Stimulated activated CD8-positive, alpha-beta memory T cell treated with anti-CD3 and anti-CD28 coated beads, Interleukin-15, amount 100 ng/mL, for 48 hours (primary cell): Measurements from ENCODE around the gene ITGA3.

Experiments used
- DNase-seq, 2 donors: peaks; one replicate each; pipeline ENCODE4 v3.0.0-alpha.2; 2020; ENCODE audit warnings: low read depth in 2 of 2

ITGA3 gene

DNA sequence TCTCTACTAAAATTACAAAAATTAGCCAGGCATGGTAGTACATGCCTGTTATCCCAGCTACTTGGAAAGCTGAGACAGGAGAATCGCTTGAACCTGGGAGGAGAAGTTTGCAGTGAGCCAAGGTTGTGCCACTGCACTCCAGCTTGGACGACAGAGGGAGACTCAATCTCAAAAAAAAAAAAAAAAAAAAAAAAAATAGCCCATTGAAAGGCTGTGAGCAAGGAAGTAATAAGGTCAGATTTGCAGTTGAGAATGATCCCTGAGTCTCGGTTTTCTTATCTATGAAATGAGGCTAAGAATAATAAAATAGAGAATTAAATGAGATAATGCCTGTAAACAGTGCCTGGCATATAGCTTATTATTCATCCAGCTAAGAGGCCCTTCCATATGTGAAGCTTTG is 37.9 kb downstream of the ITGA3 start:
- DNase-seq, result no peak

GRCh38 chr17:50094243-50094752 is 38.4 kb downstream of the ITGA3 start:
- DNase-seq, result peak; percentile 69 to 72

DNA sequence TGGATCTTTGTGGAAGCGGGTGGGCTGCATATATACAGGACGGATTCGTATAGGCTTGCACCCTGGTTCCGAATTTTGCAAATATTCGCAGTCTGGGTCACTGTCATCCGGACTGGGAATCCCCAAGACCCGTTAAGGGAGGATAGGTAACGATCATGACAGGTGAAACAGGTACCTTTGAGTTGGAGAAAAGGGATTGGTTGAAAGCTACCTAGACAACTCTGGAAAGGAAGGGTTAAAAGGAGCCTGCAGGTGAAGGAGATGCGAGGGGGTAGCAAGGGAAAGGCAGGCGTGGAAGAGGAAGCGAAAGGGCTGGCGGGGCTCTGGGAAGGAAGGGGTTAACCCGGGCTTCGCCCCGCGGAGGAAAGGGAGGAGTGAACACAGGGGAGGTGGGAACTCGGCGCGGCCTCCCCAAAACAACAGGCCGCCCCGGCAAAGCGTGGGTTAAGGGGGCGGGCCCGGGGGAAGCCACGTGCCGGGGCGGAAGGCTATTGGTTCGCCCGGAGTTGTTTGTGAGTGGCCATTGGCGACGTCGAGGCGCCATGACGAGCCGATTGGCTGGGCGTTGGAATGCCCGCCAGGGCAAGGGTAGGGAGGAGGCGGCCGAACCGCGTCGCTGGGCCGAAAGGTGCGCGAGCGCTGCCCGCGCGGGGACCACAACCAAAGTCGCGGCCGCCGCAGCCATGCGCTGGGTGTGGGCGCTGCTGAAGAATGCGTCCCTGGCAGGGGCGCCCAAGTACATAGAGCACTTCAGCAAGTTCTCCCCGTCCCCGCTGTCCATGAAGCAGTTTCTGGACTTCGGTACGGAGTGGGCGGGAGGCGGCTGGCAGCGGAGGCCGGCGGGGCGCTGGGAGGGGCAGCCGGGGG is 39.1 kb downstream of the ITGA3 start, which contains the start of gene PDK2:
Gene PDK2 (plus strand): TSS at position 599 of the 867 bp plus-strand sequence. CDS start 85 bp downstream, at position 684.
- peak; percentile 94 to 95 for DNase-seq

DNA sequence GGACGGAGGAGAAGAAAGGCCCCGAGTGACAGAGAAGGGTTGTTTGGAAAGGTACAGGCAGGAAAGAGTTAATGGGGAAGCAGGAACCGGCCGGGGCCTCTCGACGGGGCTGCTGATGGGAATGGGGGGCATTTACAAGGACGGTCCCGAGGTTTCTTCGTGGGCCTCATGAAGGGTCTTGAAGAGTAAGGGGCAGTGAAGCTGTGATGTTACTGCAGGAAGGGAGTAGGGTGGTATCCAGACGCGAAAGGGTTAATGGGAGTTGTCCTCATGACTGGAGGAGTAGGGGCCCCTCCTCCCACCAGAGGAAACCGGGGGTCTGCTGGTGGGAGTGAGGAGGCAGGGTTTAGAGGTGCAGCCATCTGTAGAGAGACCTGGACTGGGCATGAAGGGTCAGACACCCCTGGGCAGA is 39.7 kb downstream of the ITGA3 start:
- DNase-seq, result no peak

GRCh38 chr17:50096092-50096491 is 40.2 kb downstream of the ITGA3 start:
- DNase-seq, result no peak

DNA sequence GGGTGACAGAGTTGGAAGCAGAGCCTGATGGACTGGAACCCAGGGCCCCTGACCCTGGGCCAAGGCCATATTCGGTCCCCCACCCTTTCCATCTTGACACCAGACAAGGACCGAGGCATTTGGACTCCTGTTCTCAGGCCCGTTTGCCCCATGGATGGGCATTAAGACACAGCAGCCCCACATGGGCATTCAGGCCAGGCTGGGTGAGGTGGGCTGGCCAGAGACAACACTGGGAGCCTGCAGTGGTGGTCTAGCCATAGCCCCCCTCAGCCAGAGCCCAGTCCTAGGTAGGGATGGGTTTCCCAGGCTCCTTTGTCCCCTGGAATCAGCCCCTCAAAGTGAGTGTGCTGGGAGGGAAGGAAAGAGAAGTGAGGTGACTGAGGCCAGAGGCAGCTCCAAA is 40.8 kb downstream of the ITGA3 start:
- DNase-seq, result no peak

- DNase-seq, result no peak
Measured at GRCh38 chr17:50097455-50097854, 41.5 kb downstream of the ITGA3 start.

DNA sequence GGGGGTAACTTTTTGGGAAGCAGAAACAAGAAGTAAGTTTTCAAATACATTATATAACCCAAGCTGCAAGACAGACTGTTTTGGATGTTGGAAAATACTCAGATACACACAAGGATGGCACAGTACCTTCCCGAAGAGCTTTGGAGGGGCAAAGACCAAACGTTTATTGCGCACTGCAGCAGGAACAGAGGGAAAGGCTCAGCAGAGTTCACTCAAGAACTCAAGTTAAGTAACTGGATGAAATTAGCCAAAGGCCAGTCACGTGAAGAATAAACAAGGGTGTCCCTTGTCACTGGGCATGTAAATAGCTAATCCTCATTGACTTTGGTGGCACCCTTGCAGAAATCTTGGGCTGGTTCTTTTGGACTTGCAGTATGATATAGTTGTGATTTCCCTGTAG is 42.0 kb downstream of the ITGA3 start:
- DNase-seq, result no peak

DNA sequence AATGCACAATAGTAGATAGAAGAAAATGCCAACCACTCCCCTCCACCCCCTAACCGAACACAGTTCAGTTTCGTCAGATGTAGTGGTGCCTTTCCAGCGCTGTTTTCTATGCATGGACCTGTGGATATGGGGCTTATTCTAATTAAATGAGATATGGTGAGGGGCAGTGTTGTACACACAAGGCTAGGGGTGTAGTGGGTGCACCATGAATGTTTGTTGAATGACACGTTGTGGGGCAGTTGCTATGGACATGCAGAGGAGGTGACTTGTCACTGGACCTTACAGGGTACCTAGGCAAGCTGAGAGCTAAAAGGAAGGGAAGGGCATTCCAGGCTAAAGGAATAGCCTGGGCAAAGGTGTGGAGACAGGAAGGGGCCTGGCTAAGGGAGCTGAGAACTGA is 42.7 kb downstream of the ITGA3 start:
- DNase-seq, result no peak

DNA sequence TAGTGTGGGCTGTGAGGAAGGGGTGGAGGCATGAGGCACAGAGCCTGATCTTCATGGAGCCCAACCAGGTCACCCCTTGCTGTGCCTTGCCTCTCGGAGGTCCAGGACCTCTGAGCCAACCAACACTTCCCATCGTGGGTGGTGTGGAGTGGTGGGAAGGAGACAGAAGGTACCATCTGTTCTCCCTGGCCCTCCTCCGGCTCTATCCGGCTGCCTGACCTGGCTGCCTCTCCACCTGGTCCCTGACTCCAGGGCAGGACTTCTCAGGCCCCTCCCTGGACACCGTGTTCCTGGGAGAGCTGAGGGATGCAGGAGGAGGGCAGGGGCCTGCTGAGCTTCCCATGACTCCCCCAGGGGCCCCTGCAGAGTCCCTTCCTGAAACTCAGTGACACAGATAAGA is 43.1 kb downstream of the ITGA3 start:
- DNase-seq, result no peak

DNA sequence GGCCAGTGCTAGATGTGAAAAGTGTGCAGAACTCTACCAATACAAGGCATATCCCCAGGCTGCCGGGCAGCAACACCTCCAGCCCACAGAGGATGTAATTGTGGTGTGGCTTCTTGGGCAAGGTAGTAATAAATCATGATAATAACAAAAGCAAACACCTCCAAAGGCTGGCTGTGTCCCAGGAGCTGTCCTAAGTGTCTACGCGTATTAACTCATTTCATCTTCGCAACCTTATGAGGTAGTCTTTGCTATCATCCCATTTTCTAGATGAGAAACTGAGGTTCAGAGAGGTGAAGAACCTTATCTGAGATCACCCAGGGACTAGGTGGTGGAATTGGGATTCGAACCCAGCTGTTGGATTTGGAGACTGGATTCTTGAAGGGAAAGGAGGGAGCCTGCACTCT is 44.6 kb downstream of the ITGA3 start:
- no peak for DNase-seq

GRCh38 chr17:50100921-50101345 is 45.0 kb downstream of the ITGA3 start:
- DNase-seq, result no peak

DNA sequence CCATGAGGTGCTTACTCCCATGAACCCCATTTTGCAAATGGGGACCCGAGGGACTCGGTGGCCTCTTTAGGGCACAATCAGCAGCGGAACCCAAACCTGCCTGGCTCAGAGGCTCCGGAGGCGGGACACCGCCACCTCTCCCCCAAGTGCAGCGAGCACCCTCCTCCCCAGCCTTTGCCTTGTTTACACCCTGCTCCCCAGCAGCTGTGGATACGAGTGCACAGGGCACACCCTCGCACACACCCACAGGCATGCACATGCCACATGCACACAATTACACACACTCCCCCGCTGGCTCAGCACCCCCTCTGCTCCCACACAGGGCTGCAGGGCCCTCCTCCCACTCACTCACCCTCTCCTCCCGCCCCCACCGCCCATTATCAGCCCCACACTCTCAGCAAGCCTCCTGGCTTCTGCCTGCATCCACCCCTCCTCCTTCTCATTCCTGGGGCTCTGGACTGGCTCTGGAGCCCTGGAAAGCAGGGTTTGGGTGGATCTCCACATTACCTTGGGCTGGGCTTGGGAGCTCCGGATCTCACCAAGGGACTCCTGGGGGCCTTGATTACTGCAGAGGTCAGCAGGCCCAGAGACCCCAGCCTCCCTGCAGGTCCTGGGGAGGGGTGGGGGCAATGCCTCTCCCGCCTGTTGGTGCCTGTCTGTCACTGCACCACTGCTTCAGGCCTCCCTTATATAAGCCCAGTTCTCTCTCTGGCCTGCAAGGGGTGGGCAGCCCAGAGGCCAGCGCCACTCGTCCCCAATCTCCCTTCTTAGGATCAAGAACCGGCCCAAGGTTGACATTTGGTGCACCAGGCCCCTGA is 45.6 kb downstream of the ITGA3 start:
- no peak for DNase-seq

DNA sequence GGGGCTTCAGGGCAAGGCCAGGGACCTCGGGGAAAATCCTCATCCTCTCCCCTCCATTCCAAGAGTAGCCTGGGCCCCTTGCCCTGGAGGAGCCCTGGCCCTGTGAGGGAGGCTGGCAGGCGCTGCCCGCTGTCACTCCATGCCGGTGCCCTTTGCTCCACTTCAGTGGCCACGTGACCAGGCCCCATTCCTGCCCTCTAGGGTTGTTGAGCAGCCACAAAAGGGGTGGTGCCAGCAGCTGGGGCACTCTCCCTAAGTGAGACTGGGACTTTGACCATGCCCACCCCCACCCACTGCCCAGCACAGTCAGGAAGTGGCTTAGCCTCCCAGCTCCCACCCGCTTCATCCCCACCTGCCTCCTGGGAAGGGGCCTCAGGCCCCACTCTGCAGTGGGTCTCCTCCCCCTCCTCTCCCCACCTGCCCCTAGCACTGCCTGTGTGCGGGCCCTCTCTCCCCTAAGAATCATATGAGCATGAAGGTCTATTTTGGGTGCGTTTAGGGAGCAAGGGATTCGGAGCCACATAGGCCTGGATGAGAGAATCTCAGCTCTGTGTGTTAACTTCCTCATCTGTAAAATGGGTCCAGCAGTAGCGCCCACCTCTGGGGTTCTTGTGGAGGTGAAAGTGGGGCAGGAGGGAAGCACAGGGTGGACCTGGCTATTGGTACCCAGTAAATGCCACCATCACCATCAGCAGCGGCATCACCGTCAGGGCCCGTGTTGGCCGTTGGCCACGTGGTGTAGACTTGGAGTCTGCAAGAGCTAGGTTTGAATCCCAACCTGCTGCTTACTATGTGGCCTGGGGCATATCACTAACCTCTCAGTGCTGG is 46.5 kb downstream of the ITGA3 start:
- DNase-seq, result no peak

DNA sequence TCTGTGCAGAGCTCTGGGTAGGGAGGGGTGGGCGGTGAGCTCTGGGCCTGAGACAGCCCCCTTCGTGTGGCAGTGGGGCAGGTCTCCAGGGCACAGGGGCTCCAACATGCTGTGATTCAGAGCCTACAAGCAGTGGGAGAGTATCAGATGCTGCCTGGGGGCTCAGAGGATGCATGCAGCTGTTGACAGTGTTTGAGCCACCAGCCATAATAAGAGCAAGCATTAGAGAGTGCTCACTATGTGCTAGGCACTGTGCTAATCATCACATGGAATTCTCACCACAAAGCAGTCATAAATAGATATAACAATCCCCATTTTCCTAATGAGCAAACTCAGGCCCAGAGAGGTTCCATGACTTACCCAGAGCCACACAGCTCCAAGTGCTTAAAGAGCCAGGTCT is 47.3 kb downstream of the ITGA3 start:
- DNase-seq, result no peak

GRCh38 chr17:50103941-50104340 is 48.0 kb downstream of the ITGA3 start:
- no peak for DNase-seq

DNA sequence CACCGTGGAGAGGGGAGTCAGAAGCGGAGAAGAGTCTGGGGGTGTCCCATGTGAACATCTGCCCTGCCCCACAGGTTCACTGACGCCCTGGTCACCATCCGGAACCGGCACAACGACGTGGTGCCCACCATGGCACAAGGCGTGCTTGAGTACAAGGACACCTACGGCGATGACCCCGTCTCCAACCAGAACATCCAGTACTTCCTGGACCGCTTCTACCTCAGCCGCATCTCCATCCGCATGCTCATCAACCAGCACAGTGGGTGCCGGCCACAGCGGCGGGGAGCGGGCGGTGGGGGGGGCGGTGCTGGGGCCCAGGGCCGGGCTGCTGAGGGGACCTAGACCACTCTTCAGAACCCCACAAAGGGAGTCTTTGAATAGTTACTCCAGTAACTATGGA is 49.9 kb downstream of the ITGA3 start:
- DNase-seq, result no peak

GRCh38 chr17:50106393-50107131 is 50.7 kb downstream of the ITGA3 start:
- no peak for DNase-seq

GRCh38 chr17:50107790-50108414 is 52.0 kb downstream of the ITGA3 start:
- no peak for DNase-seq

DNA sequence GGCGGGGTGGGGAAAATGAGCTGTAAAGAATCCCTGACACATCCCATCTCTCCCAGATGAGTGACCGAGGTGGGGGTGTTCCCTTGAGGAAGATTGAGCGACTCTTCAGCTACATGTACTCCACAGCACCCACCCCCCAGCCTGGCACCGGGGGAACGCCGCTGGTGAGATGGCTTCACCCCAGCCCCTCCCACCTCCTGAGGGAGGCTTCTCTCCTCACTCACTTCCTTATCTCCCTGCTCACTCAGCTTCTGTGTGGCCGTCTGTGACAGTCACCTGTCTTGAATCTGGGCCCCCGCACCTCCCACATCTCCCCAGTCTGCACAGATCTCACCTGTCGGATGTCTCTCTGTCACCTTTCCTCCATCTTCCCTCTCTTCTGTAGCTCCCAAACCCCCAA is 52.6 kb downstream of the ITGA3 start:
- no peak for DNase-seq

DNA sequence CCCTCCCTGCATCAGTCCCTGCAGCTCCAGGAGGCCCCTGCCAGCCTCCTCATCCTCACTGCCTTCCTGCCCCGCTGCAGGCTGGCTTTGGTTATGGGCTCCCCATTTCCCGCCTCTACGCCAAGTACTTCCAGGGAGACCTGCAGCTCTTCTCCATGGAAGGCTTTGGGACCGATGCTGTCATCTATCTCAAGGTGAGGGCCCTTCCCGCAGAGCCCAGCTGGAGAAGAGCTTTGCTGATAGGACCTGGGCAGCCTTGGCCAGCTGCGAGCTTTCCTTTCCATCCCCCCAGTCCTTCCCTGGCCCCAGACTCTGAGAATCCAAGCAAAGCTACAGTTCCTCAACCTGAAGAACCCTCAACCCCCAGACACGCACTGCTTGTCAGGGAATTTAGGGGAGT is 53.3 kb downstream of the ITGA3 start:
- no peak for DNase-seq
